ENCODE data around the gene NGB. TPM values are rescaled to one million over a fixed set of nuclear protein-coding genes. Genes with fewer than 3 reads are reported as not detected.
A peak's percentile ranks its signal among the peaks of the same experiment; 100 is the strongest.

The NGB gene
- total RNA-seq, 1 donor from 2014 or later = not detected

- H3K27me3 Mint-ChIP-seq (ENCODE audit: low read depth) = no peaks in the 10 kb centered on the region
- no peaks in the 10 kb centered on the region for H3K36me3 Mint-ChIP-seq (ENCODE audit: low read depth)
- no peak for DNase-seq (ENCODE audit: low read depth, low spot score)
- no peak for TF ChIP-seq CTCF (conservative IDR thresholded peaks at IDR 0.05)
- no peak overlapping the region for H3K4me3 Mint-ChIP-seq
- H3K9me3 Mint-ChIP-seq = no peaks in the 10 kb centered on the region
- peaks cover 59% of the 10 kb centered on the region for H3K4me1 Mint-ChIP-seq
- H3K27ac Mint-ChIP-seq (ENCODE audit: unreplicated experiment) = no peak overlapping the region
These were observed 45.9 kb upstream of the NGB start for GRCh38 chr14:77316872-77317301.

GRCh38 chr14:77316195-77316505 lies 45.1 kb upstream of the NGB start:
- peak overlapping the region; percentile 82 for H3K4me3 Mint-ChIP-seq
- H3K4me1 Mint-ChIP-seq = peaks cover 57% of the 10 kb centered on the region
- peaks cover 5% of the 10 kb centered on the region for H3K36me3 Mint-ChIP-seq (ENCODE audit: low read depth)
- no peak for DNase-seq (ENCODE audit: low read depth, low spot score)
- no peaks in the 10 kb centered on the region for H3K27me3 Mint-ChIP-seq (ENCODE audit: low read depth)
- no peak overlapping the region for H3K27ac Mint-ChIP-seq (ENCODE audit: unreplicated experiment)
- H3K9me3 Mint-ChIP-seq = no peaks in the 10 kb centered on the region
- no peak for TF ChIP-seq CTCF (conservative IDR thresholded peaks at IDR 0.05)

GRCh38 chr14:77314539-77315457 lies 43.8 kb upstream of the NGB start:
- no peak for TF ChIP-seq CTCF (conservative IDR thresholded peaks at IDR 0.05)
- Mint-ChIP-seq H3K9me3 (no peaks in the 10 kb centered on the region), H3K36me3 (ENCODE audit: low read depth) (peaks cover 5% of the 10 kb centered on the region), H3K4me3 (no peak overlapping the region), H3K4me1 (peaks cover 52% of the 10 kb centered on the region), H3K27me3 (ENCODE audit: low read depth) (no peaks in the 10 kb centered on the region), H3K27ac (ENCODE audit: unreplicated experiment) (no peak overlapping the region)
- DNase-seq (ENCODE audit: low read depth, low spot score) = no peak

GRCh38 chr14:77314043-77314442 lies 43.0 kb upstream of the NGB start:
- no peak overlapping the region for H3K27ac Mint-ChIP-seq (ENCODE audit: unreplicated experiment)
- DNase-seq (ENCODE audit: low read depth, low spot score) = no peak
- peaks cover 45% of the 10 kb centered on the region for H3K4me1 Mint-ChIP-seq
- TF ChIP-seq CTCF (conservative IDR thresholded peaks at IDR 0.05) = no peak
- H3K27me3 Mint-ChIP-seq (ENCODE audit: low read depth) = no peaks in the 10 kb centered on the region
- no peaks in the 10 kb centered on the region for H3K9me3 Mint-ChIP-seq
- peaks cover 5% of the 10 kb centered on the region for H3K36me3 Mint-ChIP-seq (ENCODE audit: low read depth)
- H3K4me3 Mint-ChIP-seq = no peak overlapping the region

GRCh38 chr14:77313371-77313770 lies 42.4 kb upstream of the NGB start:
- no peak overlapping the region for H3K4me3 Mint-ChIP-seq
- no peak for DNase-seq (ENCODE audit: low read depth, low spot score)
- H3K4me1 Mint-ChIP-seq = peaks cover 47% of the 10 kb centered on the region
- no peaks in the 10 kb centered on the region for H3K9me3 Mint-ChIP-seq
- peaks cover 5% of the 10 kb centered on the region for H3K36me3 Mint-ChIP-seq (ENCODE audit: low read depth)
- no peak for TF ChIP-seq CTCF (conservative IDR thresholded peaks at IDR 0.05)
- H3K27me3 Mint-ChIP-seq (ENCODE audit: low read depth) = no peaks in the 10 kb centered on the region
- no peak overlapping the region for H3K27ac Mint-ChIP-seq (ENCODE audit: unreplicated experiment)
